GM12878 (cell line): ENCODE results near the gene CTBS. TPM values are rescaled to one million over a fixed set of nuclear protein-coding genes. Genes with fewer than 3 reads are reported as not detected.

ENCODE experiments used
- ATAC-seq: fragments of 200-7000 bp; cut with Tn5 transposase; 3 replicates; pipeline ENCODE4 v1.9.1; 2020; ENCODE audit warnings: mild to moderate bottlenecking, moderate library complexity
- BruUV-seq: library from RNA; stranded (reverse); fragments of 400-500 nt; replicated peaks from 2 replicates; lab custom pipeline; 2021; lab: Mats Ljungman, UMichigan
- CTCF ChIA-PET: fragments of 300-600 bp; sonication (Branson Sonifier 250); formaldehyde crosslinking; extraction: SDS; loops from one replicate; lab custom pipeline; 2021; ENCODE audit warnings: inconsistent platforms; lab: Yijun Ruan, JAX
- POLR2A ChIA-PET: fragments of 350-600 bp; formaldehyde crosslinking; extraction: SDS; loops from one replicate; lab custom pipeline; 2021; ENCODE audit warnings: inconsistent platforms; lab: Charles Lee
- RAD21 ChIA-PET: fragments of 300-600 bp; sonication (Branson Sonifier 250); formaldehyde crosslinking; loops from one replicate; lab custom pipeline; 2023; ENCODE audit warnings: antibody characterized with exemption; ENCODE audit not compliant: unreplicated experiment; lab: Charles Lee
- SMC1A ChIA-PET: fragments of 300-600 bp; sonication (Branson Sonifier 250); formaldehyde crosslinking; loops from one replicate; lab custom pipeline; 2023; ENCODE audit not compliant: unreplicated experiment, uncharacterized antibody; lab: Charles Lee
- DNase-seq: peaks from one replicate; pipeline ENCODE4 v3.0.0-alpha.2; 2011; ENCODE audit warnings: low read depth, low spot score
- FAIRE-seq: peaks from 3 replicates; lab custom pipeline; 2011; peaks lifted over from hg19 to GRCh38; lab: Jason Lieb, UNC
- H2AFZ ChIP-seq: 2 replicates; pipeline ENCODE4 v1.6.0; 2011; ENCODE audit warnings: low read depth, low read length, control low read depth; ENCODE audit not compliant: control insufficient read depth
- H3K27ac ChIP-seq: 2 replicates; pipeline ENCODE4 v1.5.1; 2011; ENCODE audit warnings: control low read depth; ENCODE audit not compliant: control insufficient read depth, insufficient read depth
- H3K27me3 ChIP-seq, 2 experiments: replicated peaks in 1 of 2; 2 replicates each; pipeline versions ENCODE4 v1.6.0 to v1.6.1; 2011; ENCODE audit warnings: low read length in 1 of 2; ENCODE audit not compliant: control insufficient read depth in 2 of 2, insufficient read depth in 2 of 2
- H3K36me3 ChIP-seq, 2 experiments: 2 replicates each; pipeline ENCODE4 v1.5.1; 2011; ENCODE audit warnings: low read length in 1 of 2; ENCODE audit not compliant: control insufficient read depth in 2 of 2, insufficient read depth in 2 of 2
- H3K4me1 ChIP-seq: 2 replicates; pipeline ENCODE4 v1.6.1; 2011; ENCODE audit warnings: mild to moderate bottlenecking, low read length, moderate library complexity, mixed read lengths; ENCODE audit not compliant: control insufficient read depth, insufficient read depth
- H3K4me2 ChIP-seq: 2 replicates; pipeline ENCODE4 v1.6.0; 2011; ENCODE audit warnings: control low read depth; ENCODE audit not compliant: control insufficient read depth, insufficient read depth
- H3K4me3 ChIP-seq: fragments of 200-600 bp; sonication (generic); 2 replicates; pipeline ENCODE4 v1.5.1; 2016
- H3K79me2 ChIP-seq: 2 replicates; pipeline ENCODE4 v1.6.0; 2011; ENCODE audit warnings: low read length; ENCODE audit not compliant: control insufficient read depth, insufficient read depth
- H3K9ac ChIP-seq: 2 replicates; pipeline ENCODE4 v1.8.0; 2011; ENCODE audit warnings: low read length, control low read depth, mixed read lengths; ENCODE audit not compliant: control insufficient read depth, insufficient read depth
- H3K9me3 ChIP-seq: replicated peaks from 3 replicates; pipeline ENCODE4 v1.5.1; 2011; ENCODE audit warnings: mild to moderate bottlenecking, low read length; ENCODE audit not compliant: control insufficient read depth, insufficient read depth
- H4K20me1 ChIP-seq: 2 replicates; pipeline ENCODE4 v1.6.0; 2011; ENCODE audit not compliant: control insufficient read depth, insufficient read depth
- BCLAF1 ChIP-seq: fragments of 450-650 bp; IDR thresholded peaks from 2 replicates; pipeline ENCODE4 v1.6.1; 2017; ENCODE audit warnings: antibody characterized with exemption, mild to moderate bottlenecking, moderate library complexity
- IKZF2 ChIP-seq, 2 experiments: fragments of 450-650 bp; IDR thresholded peaks; 2 replicates each; pipeline ENCODE4 v1.6.1; 2017; ENCODE audit warnings: mild to moderate bottlenecking in 2 of 2, moderate library complexity in 2 of 2
- JUND ChIP-seq: IDR thresholded peaks from 2 replicates; pipeline ENCODE4 v1.6.1; 2012; ENCODE audit warnings: low read depth, mild to moderate bottlenecking, low read length, improper control_type of control experiment, moderate library complexity
- MAX ChIP-seq: IDR thresholded peaks from 2 replicates; pipeline ENCODE4 v1.6.1; 2012; ENCODE audit warnings: low read depth, low read length, improper control_type of control experiment
- PBX3 ChIP-seq: IDR thresholded peaks from 2 replicates; pipeline ENCODE4 v1.6.1; 2011; ENCODE audit warnings: mild to moderate bottlenecking, low read depth, low read length, moderate library complexity; ENCODE audit not compliant: insufficient replicate concordance
- SIX5 ChIP-seq: IDR thresholded peaks from 2 replicates; pipeline ENCODE4 v1.6.1; 2011; ENCODE audit warnings: mild to moderate bottlenecking, low read depth, low read length, moderate library complexity; ENCODE audit not compliant: severe bottlenecking
- SMARCA5 ChIP-seq: fragments of 450-650 bp; IDR thresholded peaks from 2 replicates; pipeline ENCODE4 v1.6.1; 2017; ENCODE audit warnings: mild to moderate bottlenecking
- SP1 ChIP-seq: IDR thresholded peaks from one replicate; pipeline ENCODE4 v1.6.1; 2011; ENCODE audit warnings: low read depth, low read length
- SREBF1 ChIP-seq: IDR thresholded peaks from 2 replicates; pipeline ENCODE4 v1.6.1; 2012; ENCODE audit warnings: mild to moderate bottlenecking, low read length
- TARDBP ChIP-seq: IDR thresholded peaks from 2 replicates; pipeline ENCODE4 v1.6.1; 2016; ENCODE audit warnings: borderline replicate concordance
- ZNF217 ChIP-seq: fragments of 450-650 bp; IDR thresholded peaks from 2 replicates; pipeline ENCODE4 v1.6.1; 2017; ENCODE audit warnings: antibody characterized with exemption, mild to moderate bottlenecking
- WGBS: methylation state at CpG from one replicate; pipeline ENCODE4 v1.1.6; 2016; ENCODE audit warnings: low lambda C conversion rate; ENCODE audit not compliant: insufficient replicate concordance, insufficient coverage; ENCODE audit errors: missing lambda C conversion rate; 5-methylcytosine and 5-hydroxymethylcytosine counted together
- in situ Hi-C: fragments of 300-500 bp; cut with MboI; formaldehyde crosslinking; loops from 9 replicates; pipeline ENCODE4 v1.14.3; 2018; ENCODE audit warnings: mixed read lengths
- intact Hi-C: fragments of 100-400 bp; cut with micrococcal nuclease; formaldehyde crosslinking; loops from one replicate; pipeline ENCODE4 v1.14.2; 2022; ENCODE audit not compliant: unreplicated experiment
- polyA plus RNA-seq, 11 experiments: library from polyadenylated mRNA; depleted of rRNA in 4 of 11; unstranded in 6 of 11; stranded (reverse) in 5 of 11; fragments of >200 nt; fragmentation: Nextera tagmentation in 4 of 11; fragmentation: Illumina TruSeq in 1 of 11; extraction: Ambion mirVana in 4 of 11; extraction: Trizol in 1 of 11; gene quantifications; 1 replicate in 1 of 11; 2 replicates in 10 of 11; pipeline versions ENCODE4 v1.2.1 to v1.2.3, GENCODE V29; 2011 to 2016; ENCODE audit warnings: inconsistent platforms in 2 of 11, missing spikeins in 2 of 11, low read depth in 1 of 11
- total RNA-seq, 4 experiments: library from RNA; depleted of rRNA in 3 of 4; stranded (reverse); fragments of >200 nt in 3 of 4; fragmentation: Illumina TruSeq in 1 of 4; extraction: Trizol in 1 of 4; gene quantifications; 2 replicates each; pipeline versions ENCODE4 v1.2.1 to v1.2.3, GENCODE V29; 2013 to 2021

The CTBS gene
- total and polyA plus RNA-seq, 10 of the 15 experiments (the other 5 are each of a cell fraction or from before 2014, with no cell fraction given): 4.3 to 21.2 (median 12.3) TPM

DNA sequence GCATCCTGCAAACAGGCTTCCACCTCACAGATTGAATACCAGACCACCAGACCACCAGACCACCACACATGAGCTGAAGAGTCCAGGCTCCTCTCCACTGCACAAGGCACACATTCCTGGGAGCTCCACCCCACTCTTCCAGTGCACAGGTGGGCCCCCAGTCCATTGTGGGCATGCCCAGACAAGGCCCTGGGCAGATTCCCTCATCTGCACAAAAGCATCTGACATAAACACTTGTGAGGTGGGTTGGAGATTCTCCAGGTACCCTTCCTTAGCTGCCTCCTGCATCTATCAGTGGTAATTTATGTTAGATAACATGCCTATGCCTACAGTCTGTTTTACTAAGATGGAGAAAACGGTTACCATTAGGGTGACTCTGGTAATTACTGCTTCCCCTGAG is 11.6 kb upstream of the CTBS start:
- ChIA-PET CTCF (interaction anchor here (1.1 to 1.3 kb wide), 2 partner anchors 10 to 14 kb away, joined by 3 to 4 read pairs; no protein-coding TSS in a partner anchor), POLR2A (interaction anchor here (0.8 to 1.1 kb wide), 3 partner anchors 11 to 80 kb away, joined by 3 to 4 read pairs (median 4); partner anchors contain the start of gene CTBS), SMC1A (interaction anchor here (1.0 to 1.3 kb wide), 2 partner anchors 88 to 105 kb away, joined by 3 read pairs; no protein-coding TSS in a partner anchor), RAD21 (interaction anchor here (1.5 kb wide), 1 partner anchor 34 kb away, joined by 3 read pairs; no protein-coding TSS in a partner anchor)
- Histone ChIP-seq H3K9me3 (peaks cover 2% of the 10 kb centered on the region; the same call in 2 of the 3 replicates), H3K4me2 (no peak overlapping the region), H3K27ac (no peak overlapping the region), H3K27me3 (no peaks in the 10 kb centered on the region), H3K4me3 (no peak overlapping the region), H3K36me3 (no peaks in the 10 kb centered on the region), H3K4me1 (peaks cover 3% of the 10 kb centered on the region), H4K20me1 (no peaks in the 10 kb centered on the region), H3K9ac (no peak overlapping the region), H2AFZ (no peak overlapping the region), H3K79me2 (no peaks in the 10 kb centered on the region)
- no peak for ATAC-seq
- in situ Hi-C loops: loop anchor here (5.0 kb wide), 1 partner anchor 51 kb away; no protein-coding TSS in a partner anchor
- no TSS peak for BruUV-seq
- no peak for FAIRE-seq
- no peak for TF ChIP-seq TARDBP
- no peak for TF ChIP-seq JUND
- TF ChIP-seq PBX3: no peak
- TF ChIP-seq IKZF2 (IDR thresholded peaks at IDR 0.05): no peak
- no peak for TF ChIP-seq MAX
- TF ChIP-seq SIX5: no peak
- no peak for TF ChIP-seq ZNF217
- no peak for TF ChIP-seq BCLAF1
- no peak for TF ChIP-seq SREBF1
- no peak for TF ChIP-seq SMARCA5
- TF ChIP-seq SP1: no peak
- intact Hi-C loops: no loop called here
- DNase-seq: no peak
- 100% methylated on average over 1 of the region's 1 CpG for WGBS
